HFF-Myc (cell line): Measurements from ENCODE around the gene SCARB1.

Experiments
- DNase-seq: peaks from one replicate; pipeline ENCODE4 v3.0.0-alpha.2; 2011; ENCODE audit warnings: low read depth; ENCODE audit errors: extremely low read depth
- H3K4me3 ChIP-seq: replicated peaks from 2 replicates; pipeline ENCODE4 v1.5.1; 2011; ENCODE audit warnings: low read depth, mild to moderate bottlenecking, control low read depth, low read length
- TF ChIP-seq, protein P1 (sequence below): IDR thresholded peaks from 2 replicates; pipeline ENCODE4 v1.5.1; 2012; ENCODE audit warnings: mild to moderate bottlenecking, low read depth, low read length, control low read depth; ENCODE audit errors: missing control alignments

SCARB1 gene

DNA sequence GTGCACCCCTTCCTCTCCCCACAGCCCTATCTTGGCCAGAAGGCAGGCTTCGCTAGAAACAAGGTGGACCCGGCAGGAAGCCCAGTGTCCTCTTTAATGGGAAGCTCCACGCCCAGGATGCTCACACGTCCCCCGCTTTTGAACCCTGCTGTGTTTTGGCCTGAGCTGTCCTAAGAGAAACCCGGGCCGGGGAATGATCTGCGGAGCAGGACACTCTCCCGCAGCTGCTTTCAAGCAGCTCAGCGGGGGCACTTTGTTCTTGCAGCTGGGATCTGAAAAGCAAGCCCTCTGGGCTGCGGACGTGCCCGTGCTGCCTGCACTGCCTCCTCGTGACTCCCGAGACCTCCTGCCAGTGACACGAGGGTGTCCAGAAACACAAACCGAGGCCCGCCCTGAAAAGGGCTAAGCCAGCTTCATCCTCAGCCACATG is 30.0 kb downstream of the SCARB1 start:
- TF ChIP-seq, protein P1, sequence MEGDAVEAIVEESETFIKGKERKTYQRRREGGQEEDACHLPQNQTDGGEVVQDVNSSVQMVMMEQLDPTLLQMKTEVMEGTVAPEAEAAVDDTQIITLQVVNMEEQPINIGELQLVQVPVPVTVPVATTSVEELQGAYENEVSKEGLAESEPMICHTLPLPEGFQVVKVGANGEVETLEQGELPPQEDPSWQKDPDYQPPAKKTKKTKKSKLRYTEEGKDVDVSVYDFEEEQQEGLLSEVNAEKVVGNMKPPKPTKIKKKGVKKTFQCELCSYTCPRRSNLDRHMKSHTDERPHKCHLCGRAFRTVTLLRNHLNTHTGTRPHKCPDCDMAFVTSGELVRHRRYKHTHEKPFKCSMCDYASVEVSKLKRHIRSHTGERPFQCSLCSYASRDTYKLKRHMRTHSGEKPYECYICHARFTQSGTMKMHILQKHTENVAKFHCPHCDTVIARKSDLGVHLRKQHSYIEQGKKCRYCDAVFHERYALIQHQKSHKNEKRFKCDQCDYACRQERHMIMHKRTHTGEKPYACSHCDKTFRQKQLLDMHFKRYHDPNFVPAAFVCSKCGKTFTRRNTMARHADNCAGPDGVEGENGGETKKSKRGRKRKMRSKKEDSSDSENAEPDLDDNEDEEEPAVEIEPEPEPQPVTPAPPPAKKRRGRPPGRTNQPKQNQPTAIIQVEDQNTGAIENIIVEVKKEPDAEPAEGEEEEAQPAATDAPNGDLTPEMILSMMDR: no peak
- no peak for DNase-seq
- no peak overlapping the region for H3K4me3 ChIP-seq

GRCh38 chr12:124832856-124833255 is 30.8 kb downstream of the SCARB1 start:
- TF ChIP-seq, protein P1: no peak
- no peak overlapping the region for H3K4me3 ChIP-seq
- DNase-seq: no peak

- no peak overlapping the region for H3K4me3 ChIP-seq
- no peak for DNase-seq
- TF ChIP-seq, protein P1: no peak
These were observed 32.1 kb downstream of the SCARB1 start for GRCh38 chr12:124831590-124831989.

DNA sequence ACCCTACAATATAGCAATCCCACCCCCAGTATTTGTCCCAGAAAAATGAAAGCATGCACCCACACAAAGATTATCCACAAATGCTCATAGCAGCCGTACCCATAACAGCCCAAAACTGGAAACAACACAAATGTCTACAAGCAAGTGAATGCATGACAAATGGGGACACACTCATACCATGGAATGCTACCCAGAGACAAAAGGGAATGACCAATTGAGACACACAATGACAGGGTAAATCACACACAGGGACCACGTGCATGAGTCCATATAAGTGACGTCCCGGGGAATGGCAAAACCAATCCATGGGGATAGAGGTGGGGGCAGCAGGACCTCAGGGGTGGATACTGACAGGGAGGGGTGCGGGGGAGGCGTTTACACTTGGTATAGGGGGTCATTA is 33.4 kb downstream of the SCARB1 start:
- TF ChIP-seq, protein P1: no peak
- H3K4me3 ChIP-seq: no peak overlapping the region
- no peak for DNase-seq

GRCh38 chr12:124829708-124830304 is 33.9 kb downstream of the SCARB1 start:
- TF ChIP-seq, protein P1: no peak

GRCh38 chr12:124829008-124829707 is 34.5 kb downstream of the SCARB1 start:
- no peak overlapping the region for H3K4me3 ChIP-seq
- TF ChIP-seq, protein P1: peak; percentile 4
- DNase-seq: peak; percentile 70

More at GRCh38 chr12:124829708-124830304, 33.9 kb downstream of the SCARB1 start:
- H3K4me3 ChIP-seq: no peak overlapping the region
- no peak for DNase-seq
